ENCODE results near the gene GNAQ. TPM values are rescaled to one million over a fixed set of nuclear protein-coding genes. Genes with fewer than 3 reads are reported as not detected.

The GNAQ gene
- polyA plus RNA-seq, 2 donors = 11.3 to 12.8 TPM

DNA sequence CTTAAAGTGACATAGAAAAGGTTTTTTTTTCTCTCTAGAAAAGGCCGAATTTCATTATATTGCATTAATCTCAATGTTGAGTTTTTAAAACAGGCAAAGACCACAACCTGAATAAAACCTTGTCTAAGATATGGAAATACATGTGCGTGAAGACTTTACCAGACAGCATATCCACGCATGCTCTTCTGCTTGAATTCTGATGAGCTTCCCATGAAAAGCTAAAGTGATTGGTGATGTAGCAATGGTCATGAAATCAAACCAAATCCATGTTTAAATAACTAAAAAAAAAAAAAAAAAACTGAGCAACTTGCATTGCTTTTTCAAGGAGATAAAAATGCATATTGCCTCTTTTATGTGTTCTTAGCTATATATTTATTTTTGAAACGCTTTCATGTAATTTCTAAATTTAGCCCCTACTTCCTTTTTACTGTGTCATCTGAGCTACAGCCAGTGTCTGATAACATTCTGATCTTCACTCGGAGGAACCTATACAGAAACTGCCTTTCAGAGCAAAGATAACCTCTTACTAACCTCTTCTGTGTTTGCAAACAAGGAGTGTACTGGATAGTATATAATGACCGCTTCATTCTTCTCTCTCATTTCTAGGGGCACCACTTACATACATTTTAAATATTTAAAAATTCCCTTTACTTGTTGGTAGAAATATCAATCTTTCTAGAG, 204.4 kb downstream of the GNAQ start:
- 73 to 81% methylated on average over 6 of the region's 6 CpGs for WGBS, 2 donors
- Histone ChIP-seq H3K27me3 (ENCODE audit: control insufficient read depth in 1 of 2, insufficient read depth in 2 of 2, low read length in 2 of 2) (no peaks in the 10 kb centered on the region), H3K36me3 (ENCODE audit: control insufficient read depth in 2 of 2, insufficient read depth in 2 of 2, low read length in 1 of 2) (no peaks in the 10 kb centered on the region), H3K27ac (ENCODE audit: low read depth in 2 of 2, low read length in 1 of 2) (no peak overlapping the region), H3K4me3 (ENCODE audit: low read depth in 1 of 2, low read length in 2 of 2) (no peak overlapping the region), H3K4me1 (ENCODE audit: control insufficient read depth in 2 of 2, insufficient read depth in 2 of 2, low read length in 1 of 2) (no peaks in the 10 kb centered on the region), H3K9me3 (ENCODE audit: control insufficient read depth in 2 of 2, insufficient read depth in 1 of 2, low read depth in 1 of 2, low read length in 1 of 2) (no peaks in the 10 kb centered on the region)

DNA sequence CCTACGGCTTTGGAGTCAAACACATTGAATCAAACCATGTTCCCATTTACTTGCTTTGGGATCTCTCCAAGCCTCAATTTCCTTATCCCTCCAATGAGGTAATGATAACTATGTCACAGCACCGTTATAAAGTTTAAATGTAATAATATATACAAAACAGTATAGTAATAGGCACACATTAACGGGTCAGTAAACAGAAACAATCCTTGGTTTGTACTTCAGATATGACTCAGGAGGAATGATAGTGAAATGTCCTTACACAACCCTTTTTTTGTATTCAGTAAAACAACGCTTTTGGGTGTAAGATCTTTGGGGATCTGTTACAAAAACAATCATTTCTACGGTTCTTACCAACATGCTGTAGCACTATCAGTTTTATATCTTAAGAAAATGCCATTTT, 205.0 kb downstream of the GNAQ start:
- H3K27ac ChIP-seq (ENCODE audit: low read depth in 2 of 2, low read length in 1 of 2) = no peak overlapping the region
- no peaks in the 10 kb centered on the region for H3K9me3 ChIP-seq (ENCODE audit: control insufficient read depth in 2 of 2, insufficient read depth in 1 of 2, low read depth in 1 of 2, low read length in 1 of 2)
- no peaks in the 10 kb centered on the region for H3K4me1 ChIP-seq (ENCODE audit: control insufficient read depth in 2 of 2, insufficient read depth in 2 of 2, low read length in 1 of 2)
- H3K36me3 ChIP-seq (ENCODE audit: control insufficient read depth in 2 of 2, insufficient read depth in 2 of 2, low read length in 1 of 2) = no peaks in the 10 kb centered on the region
- H3K27me3 ChIP-seq (ENCODE audit: control insufficient read depth in 1 of 2, insufficient read depth in 2 of 2, low read length in 2 of 2) = no peaks in the 10 kb centered on the region
- WGBS, 2 donors = 81 to 88% methylated on average over 5 of the region's 5 CpGs
- H3K4me3 ChIP-seq (ENCODE audit: low read depth in 1 of 2, low read length in 2 of 2) = no peak overlapping the region

DNA sequence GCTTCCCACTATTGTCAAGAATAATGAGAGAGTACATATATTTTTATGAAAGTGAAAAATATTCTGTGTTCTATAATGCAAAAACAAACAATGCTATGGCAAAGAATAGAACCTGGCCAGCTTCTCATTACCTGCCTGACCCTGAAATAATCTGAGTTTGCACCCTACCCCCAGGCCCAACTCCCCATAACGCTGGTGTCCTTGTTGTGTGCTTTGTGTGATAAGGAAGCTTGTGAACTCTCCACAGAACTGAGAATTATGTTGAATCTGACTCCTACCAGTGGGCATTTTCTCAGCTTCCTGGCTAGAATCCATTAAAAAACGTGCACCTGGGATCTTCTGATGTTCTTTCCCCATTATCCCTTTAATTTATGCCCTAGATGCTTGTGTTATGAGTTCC, 205.5 kb downstream of the GNAQ start:
- WGBS, 2 donors = 58 to 72% methylated on average over 2 of the region's 2 CpGs
- no peaks in the 10 kb centered on the region for H3K4me1 ChIP-seq (ENCODE audit: control insufficient read depth in 2 of 2, insufficient read depth in 2 of 2, low read length in 1 of 2)

DNA sequence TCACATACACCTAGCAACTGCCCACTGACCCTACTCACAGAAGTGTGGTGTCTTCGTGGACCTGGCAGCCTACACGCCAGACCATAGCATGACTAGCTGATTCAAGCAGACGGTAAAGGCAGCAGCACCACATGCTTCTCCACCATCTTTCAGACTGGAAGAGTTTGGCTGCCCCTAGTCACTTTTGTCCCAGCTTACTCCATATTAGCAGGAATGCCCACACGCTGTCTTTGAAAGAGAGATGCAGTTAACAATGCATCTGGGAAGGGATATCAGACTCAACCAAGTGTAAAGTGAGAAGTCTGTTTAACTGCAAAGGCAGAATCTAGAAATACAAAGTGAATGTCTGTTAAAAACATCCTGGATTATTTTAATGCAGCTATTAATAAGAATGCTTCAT, 206.2 kb downstream of the GNAQ start:
- H3K4me1 ChIP-seq (ENCODE audit: control insufficient read depth in 2 of 2, insufficient read depth in 2 of 2, low read length in 1 of 2) = no peaks in the 10 kb centered on the region
- H3K36me3 ChIP-seq (ENCODE audit: control insufficient read depth in 2 of 2, insufficient read depth in 2 of 2, low read length in 1 of 2) = no peaks in the 10 kb centered on the region
- 94 to 96% methylated on average over 4 of the region's 4 CpGs for WGBS, 2 donors
- H3K27me3 ChIP-seq (ENCODE audit: control insufficient read depth in 1 of 2, insufficient read depth in 2 of 2, low read length in 2 of 2) = no peaks in the 10 kb centered on the region
- no peak overlapping the region for H3K27ac ChIP-seq (ENCODE audit: low read depth in 2 of 2, low read length in 1 of 2)
- no peak overlapping the region for H3K4me3 ChIP-seq (ENCODE audit: low read depth in 1 of 2, low read length in 2 of 2)
- no peaks in the 10 kb centered on the region for H3K9me3 ChIP-seq (ENCODE audit: control insufficient read depth in 2 of 2, insufficient read depth in 1 of 2, low read depth in 1 of 2, low read length in 1 of 2)

More for the DNA sequence above, 205.5 kb downstream of the GNAQ start:
- no peaks in the 10 kb centered on the region for H3K9me3 ChIP-seq (ENCODE audit: control insufficient read depth in 2 of 2, insufficient read depth in 1 of 2, low read depth in 1 of 2, low read length in 1 of 2)
- no peaks in the 10 kb centered on the region for H3K36me3 ChIP-seq (ENCODE audit: control insufficient read depth in 2 of 2, insufficient read depth in 2 of 2, low read length in 1 of 2)
- H3K4me3 ChIP-seq (ENCODE audit: low read depth in 1 of 2, low read length in 2 of 2) = no peak overlapping the region
- H3K27me3 ChIP-seq (ENCODE audit: control insufficient read depth in 1 of 2, insufficient read depth in 2 of 2, low read length in 2 of 2) = no peaks in the 10 kb centered on the region
- no peak overlapping the region for H3K27ac ChIP-seq (ENCODE audit: low read depth in 2 of 2, low read length in 1 of 2)

DNA sequence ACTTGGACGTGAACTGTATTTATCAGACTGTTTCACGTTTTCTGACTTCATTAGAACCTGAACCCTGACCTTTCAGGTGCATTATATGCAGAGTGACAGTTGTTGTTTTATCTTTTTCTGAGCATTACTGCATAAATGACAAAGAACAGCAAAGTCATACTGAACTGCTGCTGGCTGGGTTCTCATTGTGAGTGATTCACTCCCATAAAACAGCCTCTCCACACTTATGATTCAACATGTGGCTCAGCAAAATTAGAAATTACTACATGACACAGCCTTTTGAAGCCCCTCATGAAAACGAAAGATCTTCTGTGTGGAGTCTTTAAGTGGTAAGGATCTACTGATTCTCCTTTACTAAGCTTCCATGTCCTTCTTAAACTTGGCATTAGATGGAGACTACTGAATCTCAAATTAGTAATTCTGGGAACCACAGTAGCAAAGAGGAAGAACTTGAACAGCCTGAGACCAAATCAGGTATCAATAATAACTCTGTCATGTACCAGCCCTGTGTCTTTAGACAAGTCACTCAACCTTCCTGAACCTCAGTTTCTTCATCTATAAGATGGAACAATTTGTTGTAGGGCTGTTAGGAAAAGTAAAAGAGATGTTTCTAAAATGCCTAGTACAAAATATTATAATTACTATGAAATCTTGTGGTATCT, 211.2 kb downstream of the GNAQ start:
- Histone ChIP-seq H3K36me3 (ENCODE audit: control insufficient read depth in 2 of 2, insufficient read depth in 2 of 2, low read length in 1 of 2) (no peaks in the 10 kb centered on the region), H3K9me3 (ENCODE audit: control insufficient read depth in 2 of 2, insufficient read depth in 1 of 2, low read depth in 1 of 2, low read length in 1 of 2) (no peaks in the 10 kb centered on the region), H3K27me3 (ENCODE audit: control insufficient read depth in 1 of 2, insufficient read depth in 2 of 2, low read length in 2 of 2) (no peaks in the 10 kb centered on the region), H3K4me1 (ENCODE audit: control insufficient read depth in 2 of 2, insufficient read depth in 2 of 2, low read length in 1 of 2) (no peaks in the 10 kb centered on the region), H3K4me3 (ENCODE audit: low read depth in 1 of 2, low read length in 2 of 2) (no peak overlapping the region), H3K27ac (ENCODE audit: low read depth in 2 of 2, low read length in 1 of 2) (no peak overlapping the region)
- WGBS, 2 donors = 61 to 62% methylated on average over 3 of the region's 3 CpGs

DNA sequence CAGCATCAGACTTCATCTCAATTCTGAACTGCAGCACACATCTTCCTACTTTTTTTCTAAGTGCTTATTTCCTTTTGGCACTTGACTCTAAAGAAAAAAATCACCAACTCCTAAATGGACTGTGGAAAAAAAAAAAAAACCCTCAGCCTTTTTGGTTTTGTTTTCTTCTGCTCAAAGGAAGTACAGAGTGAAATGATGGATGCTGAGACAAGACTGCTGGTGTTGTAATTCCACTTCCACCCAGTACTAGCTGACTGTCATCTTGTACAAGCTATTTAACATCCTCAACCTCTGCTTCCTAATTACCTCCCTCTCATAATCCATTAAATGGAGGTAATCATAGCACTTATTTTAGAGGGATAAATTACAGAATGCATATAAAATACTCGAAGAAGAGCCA, 212.0 kb downstream of the GNAQ start:
- H3K27me3 ChIP-seq (ENCODE audit: control insufficient read depth in 1 of 2, insufficient read depth in 2 of 2, low read length in 2 of 2) = no peaks in the 10 kb centered on the region
- H3K4me1 ChIP-seq (ENCODE audit: control insufficient read depth in 2 of 2, insufficient read depth in 2 of 2, low read length in 1 of 2) = no peaks in the 10 kb centered on the region
- H3K4me3 ChIP-seq (ENCODE audit: low read depth in 1 of 2, low read length in 2 of 2) = no peak overlapping the region
- no peaks in the 10 kb centered on the region for H3K9me3 ChIP-seq (ENCODE audit: control insufficient read depth in 2 of 2, insufficient read depth in 1 of 2, low read depth in 1 of 2, low read length in 1 of 2)
- no peaks in the 10 kb centered on the region for H3K36me3 ChIP-seq (ENCODE audit: control insufficient read depth in 2 of 2, insufficient read depth in 2 of 2, low read length in 1 of 2)
- peak overlapping the region in 1 of 2 donors; percentile 21 for H3K27ac ChIP-seq (ENCODE audit: low read depth in 2 of 2, low read length in 1 of 2)
- 66 to 69% methylated on average over 1 of the region's 1 CpG for WGBS, 2 donors

DNA sequence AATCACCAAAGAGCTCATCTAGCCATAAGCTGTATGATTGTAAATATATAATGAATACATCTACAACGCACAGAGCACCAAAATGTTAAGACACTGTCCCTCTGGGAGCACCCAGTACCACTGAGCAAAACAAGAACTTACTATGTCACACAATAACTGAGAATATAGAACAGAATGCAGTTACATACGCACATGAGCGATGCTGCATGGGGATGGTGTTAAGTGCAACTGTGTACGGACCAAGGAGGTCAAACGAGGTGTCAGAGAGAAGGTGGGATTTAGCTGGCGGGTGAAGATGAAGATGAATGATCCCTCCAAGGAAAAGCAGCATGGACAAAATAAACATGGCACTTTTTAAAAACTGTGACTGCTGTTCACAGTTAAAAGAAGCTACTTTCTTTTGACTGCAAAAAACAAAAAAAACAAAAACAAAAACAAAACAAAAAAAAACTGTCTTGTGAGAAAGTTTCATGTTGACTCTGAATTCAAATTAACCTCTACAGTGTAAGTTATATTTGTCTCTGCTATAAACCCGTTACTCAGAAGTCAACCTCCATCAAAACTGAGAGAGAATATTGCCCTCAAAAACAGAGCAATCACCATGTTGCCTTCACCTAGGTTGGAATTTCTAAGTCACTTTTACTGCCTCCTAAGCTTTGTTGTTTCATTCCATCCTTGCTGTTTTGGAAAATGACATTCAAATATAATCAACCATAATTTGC, 213.9 kb downstream of the GNAQ start:
- Histone ChIP-seq H3K36me3 (ENCODE audit: control insufficient read depth in 2 of 2, insufficient read depth in 2 of 2, low read length in 1 of 2) (peaks cover 0 to 2% of the 10 kb centered on the region in 2 donors), H3K27ac (ENCODE audit: low read depth in 2 of 2, low read length in 1 of 2) (no peak overlapping the region), H3K9me3 (ENCODE audit: control insufficient read depth in 2 of 2, insufficient read depth in 1 of 2, low read depth in 1 of 2, low read length in 1 of 2) (no peaks in the 10 kb centered on the region), H3K4me3 (ENCODE audit: low read depth in 1 of 2, low read length in 2 of 2) (no peak overlapping the region), H3K27me3 (ENCODE audit: control insufficient read depth in 1 of 2, insufficient read depth in 2 of 2, low read length in 2 of 2) (no peaks in the 10 kb centered on the region), H3K4me1 (ENCODE audit: control insufficient read depth in 2 of 2, insufficient read depth in 2 of 2, low read length in 1 of 2) (no peaks in the 10 kb centered on the region)
- 91 to 92% methylated on average over 7 of the region's 7 CpGs for WGBS, 2 donors

DNA sequence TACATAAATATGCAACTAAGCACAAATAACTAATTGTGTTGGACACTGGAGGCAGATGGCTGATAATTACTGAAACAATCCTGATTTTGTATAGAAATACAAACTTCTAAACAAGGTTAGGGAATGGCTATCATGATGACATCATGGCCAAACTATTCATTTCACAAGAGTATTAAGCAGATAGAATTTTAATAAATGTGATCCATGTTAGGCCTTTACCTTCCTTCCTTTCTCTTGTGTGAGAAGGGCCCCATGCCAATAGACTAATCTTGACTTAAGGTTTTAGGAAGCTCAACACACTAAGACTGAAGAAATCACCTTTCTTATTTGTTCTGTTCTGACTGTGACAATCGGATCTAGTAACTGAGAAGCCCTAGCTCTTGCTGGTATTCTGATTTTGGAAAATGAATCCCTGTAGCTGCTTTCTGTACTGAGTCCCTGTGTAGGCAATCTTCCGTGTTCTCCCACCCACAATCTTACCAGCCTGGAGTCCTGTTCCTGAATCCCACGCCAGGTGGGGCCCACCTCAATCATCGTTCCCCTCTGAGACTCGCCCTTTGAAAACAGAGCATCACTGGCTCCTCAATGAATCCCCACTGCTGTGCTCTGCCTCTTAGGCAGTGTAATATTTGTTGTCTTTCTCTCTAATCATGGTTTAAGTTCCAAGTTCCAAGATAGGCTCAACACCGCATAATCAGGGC, 214.8 kb downstream of the GNAQ start:
- no peaks in the 10 kb centered on the region for H3K4me1 ChIP-seq (ENCODE audit: control insufficient read depth in 2 of 2, insufficient read depth in 2 of 2, low read length in 1 of 2)
- no peak overlapping the region for H3K27ac ChIP-seq (ENCODE audit: low read depth in 2 of 2, low read length in 1 of 2)
- H3K4me3 ChIP-seq (ENCODE audit: low read depth in 1 of 2, low read length in 2 of 2) = no peak overlapping the region
- WGBS, 2 donors = 95% methylated on average over 6 of the region's 6 CpGs
- H3K36me3 ChIP-seq (ENCODE audit: control insufficient read depth in 2 of 2, insufficient read depth in 2 of 2, low read length in 1 of 2) = peaks cover 0 to 2% of the 10 kb centered on the region in 2 donors
- no peaks in the 10 kb centered on the region for H3K27me3 ChIP-seq (ENCODE audit: control insufficient read depth in 1 of 2, insufficient read depth in 2 of 2, low read length in 2 of 2)
- H3K9me3 ChIP-seq (ENCODE audit: control insufficient read depth in 2 of 2, insufficient read depth in 1 of 2, low read depth in 1 of 2, low read length in 1 of 2) = no peaks in the 10 kb centered on the region

DNA sequence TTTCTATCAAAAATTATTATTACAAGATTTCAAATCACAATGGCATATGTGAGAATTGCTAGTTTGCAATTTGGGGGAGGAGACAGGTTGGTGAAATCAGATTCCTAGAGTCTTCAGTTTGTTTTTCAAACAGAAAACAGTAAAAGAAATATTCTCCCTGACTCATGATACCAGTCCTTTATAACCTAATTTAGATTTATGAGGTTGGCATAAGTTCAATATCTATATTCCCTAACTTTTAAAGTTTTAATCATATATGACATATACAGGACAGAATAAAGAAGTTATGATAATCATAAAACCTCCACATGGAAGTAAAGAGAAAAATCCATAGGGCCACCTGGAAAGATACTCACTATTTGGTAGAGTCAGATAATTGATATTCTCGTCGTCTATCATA, 216.4 kb downstream of the GNAQ start:
- Histone ChIP-seq H3K36me3 (ENCODE audit: control insufficient read depth in 2 of 2, insufficient read depth in 2 of 2, low read length in 1 of 2) (peaks cover 0 to 2% of the 10 kb centered on the region in 2 donors), H3K27me3 (ENCODE audit: control insufficient read depth in 1 of 2, insufficient read depth in 2 of 2, low read length in 2 of 2) (no peaks in the 10 kb centered on the region), H3K9me3 (ENCODE audit: control insufficient read depth in 2 of 2, insufficient read depth in 1 of 2, low read depth in 1 of 2, low read length in 1 of 2) (no peaks in the 10 kb centered on the region), H3K4me3 (ENCODE audit: low read depth in 1 of 2, low read length in 2 of 2) (no peak overlapping the region), H3K27ac (ENCODE audit: low read depth in 2 of 2, low read length in 1 of 2) (no peak overlapping the region), H3K4me1 (ENCODE audit: control insufficient read depth in 2 of 2, insufficient read depth in 2 of 2, low read length in 1 of 2) (no peaks in the 10 kb centered on the region)
- WGBS, 2 donors = 93 to 94% methylated on average over 2 of the region's 2 CpGs
